Natural killer cell treated with Interleukin-12 subunit alpha and Interleukin-12 subunit beta and Interleukin-15 and Interleukin-18, amount 100 ng/mL, for 72 hours (primary cell): ENCODE results near the gene EFHD1. TPM values are rescaled to one million over a fixed set of nuclear protein-coding genes. Genes with fewer than 3 reads are reported as not detected.
A peak's percentile ranks its signal among the peaks of the same experiment; 100 is the strongest.
"Not testable (repeated sequence)": the region's sequence is repeated elsewhere in the genome, so short reads cannot be mapped to it uniquely, and the experiment has no call there.

ENCODE experiments used
- ATAC-seq, 2 donors: fragments of 150-1000 bp; cut with Tn5 transposase in 1 of 2; sonication (Bioruptor Pico), chemical (Tn5 transposase) in 1 of 2; 2 replicates each; pipeline ENCODE4 v1.10.0; 2021
- DNase-seq: peaks from one replicate; pipeline ENCODE4 v3.0.0; 2022; ENCODE audit warnings: low spot score
- H3K27ac Mint-ChIP-seq, 2 donors: 1 replicate in 1 of 2; 2 replicates in 1 of 2; pipeline ENCODE4 v1.8.0; 2022; ENCODE audit warnings: mixed read lengths in 2 of 2, mild to moderate bottlenecking in 1 of 2, moderate library complexity in 1 of 2
- H3K27me3 Mint-ChIP-seq, 2 donors: 1 replicate in 1 of 2; 2 replicates in 1 of 2; pipeline ENCODE4 v1.8.0; 2022; ENCODE audit warnings: mixed read lengths in 2 of 2
- H3K36me3 Mint-ChIP-seq: one replicate; pipeline ENCODE4 v1.8.0; 2022; ENCODE audit warnings: mixed read lengths
- H3K4me1 Mint-ChIP-seq, 2 donors: 1 replicate in 1 of 2; 2 replicates in 1 of 2; pipeline ENCODE4 v1.8.0; 2022; ENCODE audit warnings: low read depth in 2 of 2, mixed read lengths in 2 of 2, mild to moderate bottlenecking in 1 of 2
- H3K4me3 Mint-ChIP-seq: one replicate; pipeline ENCODE4 v1.8.0; 2022; ENCODE audit warnings: mixed read lengths
- H3K9me3 Mint-ChIP-seq: 2 replicates; pipeline ENCODE4 v1.8.0; 2022; ENCODE audit warnings: mixed read lengths
- total RNA-seq, 2 donors: library from RNA; stranded (reverse); gene quantifications; one replicate each; pipeline ENCODE4 v1.2.3, GENCODE V29; 2022

Gene EFHD1
- total RNA-seq, 2 donors from 2014 or later, result 0.24 TPM; not detected in 1

DNA sequence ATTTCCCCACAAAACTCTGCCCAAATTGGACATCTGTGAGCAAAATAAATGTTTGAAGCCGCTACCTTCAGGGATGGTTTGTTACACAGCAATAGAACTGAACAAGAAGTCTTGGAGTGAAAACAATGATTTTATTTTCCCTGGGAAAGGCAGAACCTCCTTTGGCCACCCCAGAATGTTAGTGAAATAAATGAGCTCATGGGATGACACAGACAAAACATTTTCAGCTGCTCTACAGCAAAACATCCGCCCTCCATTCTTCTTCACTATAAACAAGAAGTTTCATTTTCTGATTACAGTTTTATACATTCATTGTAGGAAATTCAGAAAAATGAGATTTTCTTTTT is 4.3 kb upstream of the EFHD1 start:
- Mint-ChIP-seq H3K27ac (no peak overlapping the region), H3K9me3 (no peaks in the 10 kb centered on the region), H3K36me3 (no peaks in the 10 kb centered on the region), H3K4me1 (peaks cover 7 to 9% of the 10 kb centered on the region in 2 donors), H3K4me3 (no peak overlapping the region), H3K27me3 (peaks cover 17 to 19% of the 10 kb centered on the region in 2 donors)
- DNase-seq, result no peak
- ATAC-seq, result no peak

DNA sequence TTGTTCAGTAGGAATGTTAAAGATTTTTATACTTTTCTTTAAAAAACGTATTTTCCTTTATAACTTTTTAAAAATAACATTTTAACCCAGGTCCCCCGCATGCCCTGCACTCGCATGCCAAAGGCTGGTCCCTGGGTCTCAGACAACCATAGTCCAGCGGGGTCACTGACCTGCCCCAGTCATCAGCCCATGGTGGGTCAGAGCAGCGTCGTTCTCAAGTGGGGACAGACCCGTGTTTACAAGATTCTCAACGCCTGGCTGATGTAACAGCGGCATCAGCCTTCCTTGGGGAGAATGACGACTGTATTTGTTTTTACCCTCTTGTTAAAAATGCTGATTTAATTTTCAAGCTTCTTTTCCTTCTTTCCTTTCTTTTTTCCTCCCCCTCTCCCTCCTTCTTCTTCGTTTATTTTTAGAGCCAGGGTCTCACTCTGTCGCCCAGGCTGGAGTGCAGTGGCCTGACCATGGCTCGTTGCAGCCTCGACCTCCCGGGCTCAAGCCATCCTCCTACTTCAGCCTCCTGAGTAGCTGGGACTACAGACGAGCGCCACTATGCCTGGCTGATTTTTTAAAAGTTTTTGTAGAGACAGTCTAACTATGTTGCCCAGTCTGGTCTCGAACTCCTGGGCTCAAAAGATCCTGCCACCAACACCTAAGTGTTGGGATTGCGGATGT is 1.0 kb upstream of the EFHD1 start:
- DNase-seq, result no peak
- peaks cover 29 to 37% of the 10 kb centered on the region in 2 donors for H3K27me3 Mint-ChIP-seq
- H3K9me3 Mint-ChIP-seq, result no peaks in the 10 kb centered on the region
- ATAC-seq, result no peak
- H3K36me3 Mint-ChIP-seq, result no peaks in the 10 kb centered on the region
- H3K4me1 Mint-ChIP-seq, result peaks cover 6 to 7% of the 10 kb centered on the region in 2 donors
- H3K27ac Mint-ChIP-seq, result no peak overlapping the region
- H3K4me3 Mint-ChIP-seq, result peak overlapping the region; percentile 8

DNA sequence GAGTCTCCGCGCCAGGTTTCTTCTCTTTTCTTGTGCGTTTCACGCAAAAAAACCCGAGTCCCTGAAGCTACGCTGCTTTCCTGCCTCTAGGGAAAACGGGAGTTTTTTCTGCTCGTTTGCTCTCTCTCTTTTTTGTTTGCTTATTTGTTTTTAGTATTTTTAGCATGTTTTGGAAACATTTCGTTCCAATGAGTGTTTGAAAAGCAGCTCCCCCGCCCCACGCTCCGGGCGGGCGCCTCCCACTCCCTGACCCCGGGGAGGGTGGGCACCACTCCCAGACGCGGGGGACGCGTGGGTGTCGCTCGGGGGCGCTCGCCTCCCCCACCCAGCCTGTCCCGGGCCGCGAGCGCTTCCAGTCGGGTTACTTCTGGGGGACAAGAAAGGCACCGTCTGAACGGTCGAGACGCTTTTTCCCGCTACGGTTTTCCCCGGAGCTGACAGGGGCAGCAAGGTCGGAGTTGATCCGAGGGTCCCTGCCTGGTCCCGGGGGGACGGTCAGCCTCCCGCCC is 446 bp upstream of the EFHD1 start:
- Mint-ChIP-seq H3K4me1 (peaks cover 5% of the 10 kb centered on the region in 2 donors), H3K9me3 (no peaks in the 10 kb centered on the region), H3K27me3 (peaks cover 29 to 37% of the 10 kb centered on the region in 2 donors), H3K4me3 (peak overlapping the region; percentile 8), H3K27ac (no peak overlapping the region), H3K36me3 (no peaks in the 10 kb centered on the region)
- DNase-seq, result no peak
- no peak for ATAC-seq

DNA sequence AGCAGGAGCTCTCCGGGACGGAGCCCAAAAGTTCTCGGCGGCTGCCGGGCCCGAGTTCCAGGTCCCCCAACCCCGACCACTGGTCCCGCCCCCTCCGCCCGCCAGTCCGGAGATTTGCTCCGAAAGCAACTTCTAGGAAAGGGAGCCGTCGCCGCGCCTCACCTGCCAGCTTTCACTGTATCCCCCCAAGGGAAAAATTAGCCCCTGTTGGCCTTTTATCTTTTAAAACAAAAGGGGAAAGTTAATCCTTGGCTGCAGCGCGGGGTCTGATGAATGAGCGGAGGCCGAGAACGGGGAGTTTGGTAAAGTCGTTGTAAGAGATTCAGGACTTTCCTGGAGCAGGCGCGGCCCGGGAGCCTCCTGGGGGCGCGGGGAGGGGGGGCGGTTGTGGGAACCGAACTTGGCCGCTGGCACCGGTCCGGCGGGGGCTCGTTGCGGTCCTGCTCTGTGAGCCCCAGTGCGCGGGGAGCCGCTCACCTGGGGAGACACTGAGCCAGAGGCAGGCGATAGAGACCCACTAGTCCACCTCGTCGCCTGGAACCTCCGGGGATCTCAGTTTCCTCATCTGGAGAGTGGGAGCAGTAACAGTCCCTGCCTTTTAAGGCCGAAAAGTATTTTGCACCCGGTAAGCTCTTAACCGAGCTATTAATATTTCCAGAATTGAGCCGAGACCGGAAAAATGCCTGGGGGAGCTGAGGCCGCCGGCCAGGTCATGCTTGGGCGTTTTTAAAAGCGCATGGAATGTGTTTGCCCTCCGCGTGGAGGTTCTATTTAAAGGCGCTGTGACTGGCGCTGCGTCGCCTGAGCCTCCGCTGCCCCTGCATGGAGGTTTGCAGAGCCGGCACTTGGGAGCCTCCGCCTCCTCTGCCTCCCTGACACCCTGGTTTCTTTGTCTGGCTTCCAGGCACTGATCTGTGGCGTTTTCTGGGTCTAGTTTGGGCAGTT is 1.1 kb downstream of the EFHD1 start:
- H3K4me1 Mint-ChIP-seq, result peaks cover 5% of the 10 kb centered on the region in 2 donors
- H3K27me3 Mint-ChIP-seq, result peaks cover 37 to 51% of the 10 kb centered on the region in 2 donors
- no peak overlapping the region for H3K27ac Mint-ChIP-seq
- ATAC-seq, result no peak
- H3K4me3 Mint-ChIP-seq, result no peak overlapping the region
- no peaks in the 10 kb centered on the region for H3K9me3 Mint-ChIP-seq
- H3K36me3 Mint-ChIP-seq, result no peaks in the 10 kb centered on the region
- no peak for DNase-seq

DNA sequence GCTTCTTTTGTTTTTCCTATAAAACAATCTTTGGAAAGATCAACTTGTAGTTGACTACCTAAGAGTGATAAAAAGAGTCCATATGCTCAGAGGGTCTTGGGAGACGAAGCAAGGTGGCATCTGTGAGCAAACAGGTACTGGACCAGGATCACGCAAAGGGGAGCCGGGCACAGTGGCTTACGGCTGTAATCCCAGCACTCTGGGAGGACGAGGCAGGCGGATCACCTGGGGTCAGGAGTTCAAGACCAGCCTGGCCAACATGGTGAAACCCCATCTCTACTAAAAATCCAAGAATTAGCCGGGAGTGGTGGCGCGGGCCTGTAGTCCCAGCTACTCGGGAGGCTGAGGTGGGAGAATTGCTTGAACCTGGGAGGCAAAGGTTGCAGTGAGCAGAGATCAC is 2.0 kb downstream of the EFHD1 start:
- not testable (repeated sequence) for DNase-seq, H3K9me3 Mint-ChIP-seq, H3K36me3 Mint-ChIP-seq, H3K4me1 Mint-ChIP-seq, ATAC-seq, H3K4me3 Mint-ChIP-seq, H3K27ac Mint-ChIP-seq
- H3K27me3 Mint-ChIP-seq, result peaks cover 41 to 59% of the 10 kb centered on the region in 2 donors

DNA sequence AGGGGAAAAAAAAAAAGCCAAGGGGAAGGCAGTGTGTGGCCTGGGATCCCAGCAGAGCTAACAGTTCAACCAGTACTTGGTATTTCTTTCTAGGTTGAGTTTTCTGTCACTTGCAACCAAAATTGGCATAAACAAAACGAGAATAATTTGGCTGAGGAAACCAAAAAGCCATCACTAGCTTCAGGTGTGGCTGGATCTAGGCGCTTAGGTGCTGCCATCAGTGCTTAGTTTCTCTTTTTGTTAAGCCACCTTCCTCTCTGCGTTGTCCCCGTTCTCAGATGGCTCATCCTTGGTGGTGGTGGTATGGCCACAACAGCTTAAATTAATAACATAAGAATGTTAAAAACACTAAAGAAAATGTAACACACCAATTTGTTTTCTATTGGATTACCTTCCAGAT is 2.4 kb downstream of the EFHD1 start:
- H3K4me1 Mint-ChIP-seq, result peaks cover 5% of the 10 kb centered on the region in 2 donors
- DNase-seq, result no peak
- no peak for ATAC-seq
- H3K27ac Mint-ChIP-seq, result no peak overlapping the region
- H3K36me3 Mint-ChIP-seq, result no peaks in the 10 kb centered on the region
- H3K9me3 Mint-ChIP-seq, result no peaks in the 10 kb centered on the region
- H3K27me3 Mint-ChIP-seq, result peaks cover 41 to 58% of the 10 kb centered on the region in 2 donors
- no peak overlapping the region for H3K4me3 Mint-ChIP-seq

DNA sequence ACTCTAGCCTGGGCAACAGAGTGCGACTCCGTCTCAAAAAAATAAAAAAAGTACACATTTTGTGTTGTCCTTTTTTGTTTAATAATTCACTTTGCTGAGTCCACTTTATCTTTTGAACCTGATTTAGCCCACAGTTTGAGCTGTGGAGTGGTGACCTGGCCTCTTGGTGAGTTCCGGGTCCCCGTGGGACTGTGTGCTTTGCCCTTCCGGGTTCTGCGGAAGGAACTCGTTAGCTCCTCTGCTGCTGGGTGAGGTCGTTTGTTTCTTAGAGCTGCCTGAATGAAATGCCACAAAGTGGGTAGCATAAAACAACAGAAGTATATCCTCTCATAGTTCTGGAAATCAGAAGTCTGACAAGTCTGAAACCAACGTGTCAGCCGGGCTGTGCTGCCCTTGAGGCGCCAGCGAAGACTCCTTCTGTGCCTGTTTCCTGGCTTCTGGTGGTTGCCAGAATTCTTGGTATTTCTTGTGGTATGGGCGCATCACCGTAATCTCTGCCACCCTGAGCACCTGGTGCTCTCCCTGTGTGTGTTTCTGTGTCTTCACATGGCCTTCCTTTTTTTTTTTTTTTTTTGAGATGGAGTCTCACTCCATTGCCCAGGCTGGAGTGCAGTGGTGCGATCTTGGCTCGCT is 3.5 kb downstream of the EFHD1 start:
- H3K4me1 Mint-ChIP-seq, result peaks cover 5% of the 10 kb centered on the region in 2 donors
- no peaks in the 10 kb centered on the region for H3K9me3 Mint-ChIP-seq
- no peak for DNase-seq
- H3K4me3 Mint-ChIP-seq, result peak overlapping the region; percentile 6
- H3K27ac Mint-ChIP-seq, result no peak overlapping the region
- H3K36me3 Mint-ChIP-seq, result no peaks in the 10 kb centered on the region
- ATAC-seq, result no peak
- H3K27me3 Mint-ChIP-seq, result peaks cover 37 to 52% of the 10 kb centered on the region in 2 donors

DNA sequence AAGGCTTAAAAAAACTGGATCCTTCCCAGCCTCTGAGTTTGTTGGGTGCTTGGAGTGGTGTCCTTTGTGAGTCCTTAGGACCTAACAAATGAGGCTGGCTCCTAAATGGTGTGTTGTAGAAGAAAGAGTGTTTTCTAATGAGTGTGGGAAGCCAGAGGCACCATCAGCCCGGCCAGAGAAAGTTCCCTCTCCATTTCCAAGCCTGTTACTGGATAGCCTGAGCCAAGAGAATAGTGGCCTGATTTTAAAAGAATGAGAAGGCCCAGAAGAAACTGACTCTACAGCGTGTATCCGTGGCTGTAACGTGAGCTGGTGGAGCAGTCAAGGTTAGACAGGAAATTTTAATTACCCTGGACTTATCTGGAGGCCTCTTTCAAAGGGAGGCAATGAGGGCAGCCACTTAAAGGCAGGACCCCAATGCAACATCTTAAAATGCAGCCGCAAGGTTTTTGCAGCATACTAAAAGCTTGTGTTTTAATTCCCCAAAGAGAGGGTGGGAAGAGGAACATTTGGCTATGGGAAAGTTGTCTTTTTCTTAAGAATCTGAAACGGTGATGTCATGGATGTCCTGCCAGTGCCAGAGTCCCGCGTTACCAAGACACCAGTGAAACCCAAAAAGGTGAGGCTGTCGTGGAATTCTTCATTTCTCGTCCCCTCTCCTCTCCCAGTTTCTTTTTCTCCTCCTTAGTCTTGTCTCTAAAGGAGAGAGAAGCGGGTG is 4.6 kb downstream of the EFHD1 start:
- H3K36me3 Mint-ChIP-seq, result no peaks in the 10 kb centered on the region
- H3K27me3 Mint-ChIP-seq, result peaks cover 30 to 43% of the 10 kb centered on the region in 2 donors
- no peak for ATAC-seq
- H3K4me3 Mint-ChIP-seq, result no peak overlapping the region
- no peaks in the 10 kb centered on the region for H3K9me3 Mint-ChIP-seq
- H3K27ac Mint-ChIP-seq, result no peak overlapping the region
- no peak for DNase-seq
- H3K4me1 Mint-ChIP-seq, result no peaks in the 10 kb centered on the region

DNA sequence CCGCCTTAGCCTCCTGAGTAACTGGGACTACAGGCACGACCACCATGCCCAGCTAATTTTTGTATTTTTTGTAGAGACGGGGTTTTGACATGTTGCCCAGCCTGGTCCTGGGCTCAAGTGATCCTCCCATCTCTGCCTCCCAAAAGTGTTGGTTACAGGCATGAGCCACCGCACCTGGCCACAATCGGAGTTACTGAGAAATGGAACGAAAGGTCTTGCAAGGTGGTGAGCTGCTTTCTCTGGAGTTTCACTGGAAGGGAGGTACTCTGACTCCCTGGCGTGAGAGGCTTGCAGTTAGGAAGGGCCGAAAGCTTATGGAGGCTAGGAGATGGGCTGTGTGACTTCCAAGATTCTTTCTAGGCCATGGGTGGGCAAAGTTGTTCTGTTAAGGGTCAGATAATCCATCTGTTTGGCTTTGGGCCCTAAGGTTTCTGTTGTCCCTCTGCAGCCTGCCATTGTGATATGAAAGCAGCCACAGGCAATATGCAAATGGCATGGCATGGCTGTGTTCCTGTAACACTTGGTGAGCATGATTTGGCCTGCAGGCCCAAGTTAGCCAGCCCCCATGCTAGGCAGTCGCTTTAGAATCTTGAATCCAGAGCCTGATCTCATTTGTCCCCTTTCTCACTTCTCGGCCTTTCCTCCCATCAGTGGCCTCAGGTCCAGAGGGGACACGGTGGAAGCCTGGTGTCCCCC is 7.9 kb downstream of the EFHD1 start:
- Mint-ChIP-seq H3K27me3 (peaks cover 18 to 28% of the 10 kb centered on the region in 2 donors), H3K4me1 (no peaks in the 10 kb centered on the region), H3K4me3 (no peak overlapping the region), H3K36me3 (no peaks in the 10 kb centered on the region), H3K27ac (no peak overlapping the region), H3K9me3 (no peaks in the 10 kb centered on the region)
- DNase-seq, result no peak
- no peak for ATAC-seq

DNA sequence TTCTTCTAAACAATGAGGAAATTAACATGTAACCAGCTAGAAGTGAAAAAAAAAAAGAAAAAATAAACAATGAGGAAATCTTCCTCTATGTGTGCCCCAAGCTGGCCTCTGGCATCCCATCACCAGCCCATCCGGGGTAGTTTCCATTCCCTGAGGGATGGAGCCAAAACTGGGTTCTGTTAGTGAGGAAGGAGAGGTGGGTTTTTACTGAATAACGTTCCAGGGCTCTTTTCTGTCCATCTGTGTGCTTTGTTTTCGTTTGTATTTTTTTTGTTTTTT is 9.7 kb downstream of the EFHD1 start:
- no peak for ATAC-seq
- H3K4me3 Mint-ChIP-seq, result no peak overlapping the region
- no peaks in the 10 kb centered on the region for H3K36me3 Mint-ChIP-seq
- no peak overlapping the region for H3K27ac Mint-ChIP-seq
- no peak for DNase-seq
- no peaks in the 10 kb centered on the region for H3K4me1 Mint-ChIP-seq
- peaks cover 15 to 22% of the 10 kb centered on the region in 2 donors for H3K27me3 Mint-ChIP-seq
- H3K9me3 Mint-ChIP-seq, result no peaks in the 10 kb centered on the region

DNA sequence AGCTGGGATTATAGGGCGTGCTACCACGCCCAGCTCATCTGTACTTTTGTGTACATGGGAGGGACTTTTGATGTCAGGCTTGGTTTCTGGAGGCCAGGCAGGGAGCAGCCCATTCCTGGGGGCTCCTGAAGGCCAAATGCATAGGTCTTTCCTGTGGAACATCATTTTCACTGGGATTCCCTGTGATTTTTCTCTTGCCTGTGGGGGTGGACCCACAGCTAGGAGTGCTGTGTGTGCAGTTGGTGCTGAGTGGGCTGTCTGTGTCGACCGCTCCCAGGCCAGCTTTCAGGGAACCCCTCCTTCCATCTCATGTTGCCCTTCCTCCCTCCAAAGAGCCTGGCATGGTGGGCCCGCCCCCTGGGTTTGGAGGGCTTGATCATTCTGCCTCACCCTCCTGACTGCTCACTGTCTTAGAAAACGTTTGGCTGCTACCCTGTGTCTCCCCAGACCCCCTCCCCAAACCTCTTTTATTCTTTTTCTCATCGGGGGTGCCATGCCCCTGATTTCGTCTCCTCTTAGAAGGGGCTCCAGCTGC is 10.5 kb downstream of the EFHD1 start:
- H3K4me1 Mint-ChIP-seq, result no peaks in the 10 kb centered on the region
- H3K36me3 Mint-ChIP-seq, result no peaks in the 10 kb centered on the region
- H3K27ac Mint-ChIP-seq, result no peak overlapping the region
- ATAC-seq, result no peak
- DNase-seq, result no peak
- no peaks in the 10 kb centered on the region for H3K9me3 Mint-ChIP-seq
- no peak overlapping the region for H3K4me3 Mint-ChIP-seq
- H3K27me3 Mint-ChIP-seq, result peaks cover 9 to 14% of the 10 kb centered on the region in 2 donors

DNA sequence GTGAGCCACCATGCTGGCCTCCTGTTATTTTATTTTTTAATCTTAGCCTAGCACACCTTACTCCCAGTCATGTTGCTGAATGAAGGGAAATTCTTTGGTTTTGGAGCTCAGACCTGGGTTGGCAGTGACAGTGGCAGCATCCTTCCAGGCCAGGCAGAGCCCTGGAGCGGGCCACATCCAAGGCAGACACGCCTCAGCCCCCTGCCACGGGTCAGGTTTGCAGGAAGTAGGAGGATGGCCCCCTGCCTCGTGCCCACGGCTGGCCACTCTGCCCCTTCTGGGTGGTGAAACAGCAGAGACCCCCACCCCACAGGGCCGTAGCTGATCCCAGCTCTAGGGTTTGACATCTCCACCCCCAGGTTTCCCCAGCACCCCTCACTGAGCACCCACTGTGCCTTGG is 11.7 kb downstream of the EFHD1 start:
- DNase-seq (no peak), ATAC-seq (no peak)
- Mint-ChIP-seq H3K36me3 (no peaks in the 10 kb centered on the region), H3K27ac (no peak overlapping the region), H3K4me3 (no peak overlapping the region), H3K9me3 (no peaks in the 10 kb centered on the region), H3K27me3 (peaks cover 2 to 4% of the 10 kb centered on the region in 2 donors), H3K4me1 (no peaks in the 10 kb centered on the region)

DNA sequence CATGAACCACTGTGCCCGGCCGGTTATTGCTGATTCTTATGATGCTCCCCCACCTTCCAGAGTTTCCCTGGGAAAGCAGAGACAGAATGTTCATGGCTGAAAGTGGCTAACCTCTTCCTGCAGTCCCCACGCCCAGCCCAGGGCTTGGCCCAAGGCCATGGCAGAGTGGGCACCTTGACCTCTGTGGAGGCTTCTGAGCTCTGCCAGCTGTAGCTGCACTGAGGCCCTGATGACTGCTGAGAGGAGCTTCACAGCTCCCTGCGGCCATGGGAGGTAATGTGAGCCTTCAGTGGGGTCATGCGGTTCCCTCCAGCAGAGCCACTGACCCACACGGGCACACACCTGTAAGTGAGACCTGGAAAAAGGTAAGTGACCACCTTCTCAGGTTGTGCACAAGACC is 13.3 kb downstream of the EFHD1 start:
- ATAC-seq, result peak; percentile 4 to 18
- no peak for DNase-seq
- Mint-ChIP-seq H3K4me1 (no peaks in the 10 kb centered on the region), H3K9me3 (no peaks in the 10 kb centered on the region), H3K4me3 (no peak overlapping the region), H3K36me3 (no peaks in the 10 kb centered on the region), H3K27ac (no peak overlapping the region), H3K27me3 (peaks cover 0 to 3% of the 10 kb centered on the region in 2 donors)
